Vagina (tissue), 2 donors: ENCODE measurements around the gene HOPX.

Source experiments
- POLR2A ChIP-seq, 2 donors: fragments of 450-650 bp; IDR thresholded peaks; one replicate each; pipeline ENCODE4 v1.6.1; 2017; ENCODE audit warnings: antibody characterized with exemption in 2 of 2, mild to moderate bottlenecking in 2 of 2, moderate library complexity in 2 of 2
- POLR2AphosphoS5 ChIP-seq, 2 donors: sonication (generic); formaldehyde crosslinking; IDR thresholded peaks; one replicate each; pipeline ENCODE4 v1.9.0; 2017; ENCODE audit warnings: antibody characterized with exemption in 2 of 2, mild to moderate bottlenecking in 2 of 2, low read depth in 1 of 2; ENCODE audit not compliant: insufficient read depth in 1 of 2
- TF ChIP-seq, protein P1 (sequence below), 3 experiments: fragments of 450-650 bp in 2 of 3; fragments of 200-600 bp in 1 of 3; sonication (generic) in 1 of 3; IDR thresholded peaks; one replicate each; pipeline ENCODE4 v1.5.1; 2017 to 2019; ENCODE audit warnings: antibody characterized with exemption in 3 of 3, mild to moderate bottlenecking in 2 of 3, moderate library complexity in 2 of 3

DNA sequence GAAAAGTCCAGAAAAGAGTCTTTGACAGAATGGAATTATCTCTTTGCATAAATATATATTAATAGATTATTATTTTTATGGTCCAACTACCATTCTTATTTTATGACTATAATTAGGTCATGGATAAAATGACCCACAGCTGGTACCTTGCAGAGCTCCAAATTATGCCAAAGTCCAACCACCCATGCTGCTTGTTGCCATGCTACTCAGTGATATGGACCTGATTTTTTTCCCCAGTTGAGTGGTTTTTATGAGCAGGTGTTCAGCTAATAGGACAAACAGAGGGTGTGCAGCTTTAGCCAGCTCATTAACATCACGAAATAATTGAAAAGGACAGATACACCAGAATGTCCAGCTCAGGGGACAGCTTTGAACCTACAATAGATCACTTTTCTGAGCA, 9.7 kb downstream of the HOPX start:
- TF ChIP-seq, protein P1, sequence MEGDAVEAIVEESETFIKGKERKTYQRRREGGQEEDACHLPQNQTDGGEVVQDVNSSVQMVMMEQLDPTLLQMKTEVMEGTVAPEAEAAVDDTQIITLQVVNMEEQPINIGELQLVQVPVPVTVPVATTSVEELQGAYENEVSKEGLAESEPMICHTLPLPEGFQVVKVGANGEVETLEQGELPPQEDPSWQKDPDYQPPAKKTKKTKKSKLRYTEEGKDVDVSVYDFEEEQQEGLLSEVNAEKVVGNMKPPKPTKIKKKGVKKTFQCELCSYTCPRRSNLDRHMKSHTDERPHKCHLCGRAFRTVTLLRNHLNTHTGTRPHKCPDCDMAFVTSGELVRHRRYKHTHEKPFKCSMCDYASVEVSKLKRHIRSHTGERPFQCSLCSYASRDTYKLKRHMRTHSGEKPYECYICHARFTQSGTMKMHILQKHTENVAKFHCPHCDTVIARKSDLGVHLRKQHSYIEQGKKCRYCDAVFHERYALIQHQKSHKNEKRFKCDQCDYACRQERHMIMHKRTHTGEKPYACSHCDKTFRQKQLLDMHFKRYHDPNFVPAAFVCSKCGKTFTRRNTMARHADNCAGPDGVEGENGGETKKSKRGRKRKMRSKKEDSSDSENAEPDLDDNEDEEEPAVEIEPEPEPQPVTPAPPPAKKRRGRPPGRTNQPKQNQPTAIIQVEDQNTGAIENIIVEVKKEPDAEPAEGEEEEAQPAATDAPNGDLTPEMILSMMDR (IDR thresholded peaks at IDR 0.05) = no peak
- TF ChIP-seq POLR2A (IDR thresholded peaks at IDR 0.05) (no peak), POLR2AphosphoS5 (IDR thresholded peaks at IDR 0.05; ENCODE audit: insufficient read depth in 1 of 2, low read depth in 1 of 2) (no peak)
